ENCODE results near the gene TWIST1.

- TF ChIP-seq CTCF (conservative IDR thresholded peaks at IDR 0.05; ENCODE audit: low read length), result no peak
- TF ChIP-seq EZH2phosphoT487 (IDR thresholded peaks at IDR 0.05; ENCODE audit: borderline replicate concordance), result no peak
Measured at GRCh38 chr7:19095353-19095860, 22.0 kb downstream of the TWIST1 start.
